ENCODE results near the gene DET1.
A peak's percentile ranks its signal among the peaks of the same experiment; 100 is the strongest.
"Not testable (repeated sequence)": the region's sequence is repeated elsewhere in the genome, so short reads cannot be mapped to it uniquely, and the experiment has no call there.

DET1 gene

DNA sequence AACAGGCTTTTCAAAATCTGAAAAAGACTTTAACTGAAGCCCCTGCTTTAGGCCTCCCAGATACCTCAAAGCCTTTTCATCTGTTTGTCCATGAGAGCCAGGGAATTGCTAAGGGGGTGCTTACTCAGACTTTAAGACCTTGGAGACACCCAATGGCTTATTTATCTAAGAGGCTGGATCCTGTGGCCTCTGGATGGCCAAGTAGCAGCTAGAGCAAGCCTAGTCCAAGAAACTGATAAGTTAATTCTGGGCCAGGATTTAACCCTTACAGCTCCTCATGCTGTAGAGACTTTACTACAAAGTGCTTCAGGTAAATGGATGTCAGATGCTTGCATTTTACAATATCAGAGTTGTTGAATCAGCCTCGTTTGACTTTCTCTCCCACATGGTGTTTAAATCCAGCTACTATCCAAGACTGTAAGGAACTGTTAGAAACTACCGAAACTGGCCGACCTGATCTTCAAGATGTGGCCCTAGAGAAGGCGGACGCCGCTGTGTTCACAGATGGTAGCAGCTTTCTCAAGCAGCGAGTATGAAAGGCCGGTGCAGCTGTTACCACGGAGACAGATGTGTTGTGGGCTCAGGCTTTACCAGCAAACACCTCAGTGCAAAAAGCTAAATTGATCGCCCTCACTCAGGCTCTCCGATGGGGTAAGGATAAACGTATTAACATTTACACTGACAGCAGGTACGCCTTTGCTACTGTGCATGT, 3.3 kb downstream of the DET1 start:
- DNase-seq = peak in 1 of 2 experiments; percentile 14
- no peak for TF ChIP-seq POLR2A (IDR thresholded peaks at IDR 0.05; ENCODE audit: low read length)
- no peak for TF ChIP-seq GATA1 (IDR thresholded peaks at IDR 0.05; ENCODE audit: low read depth, low read length)

DNA sequence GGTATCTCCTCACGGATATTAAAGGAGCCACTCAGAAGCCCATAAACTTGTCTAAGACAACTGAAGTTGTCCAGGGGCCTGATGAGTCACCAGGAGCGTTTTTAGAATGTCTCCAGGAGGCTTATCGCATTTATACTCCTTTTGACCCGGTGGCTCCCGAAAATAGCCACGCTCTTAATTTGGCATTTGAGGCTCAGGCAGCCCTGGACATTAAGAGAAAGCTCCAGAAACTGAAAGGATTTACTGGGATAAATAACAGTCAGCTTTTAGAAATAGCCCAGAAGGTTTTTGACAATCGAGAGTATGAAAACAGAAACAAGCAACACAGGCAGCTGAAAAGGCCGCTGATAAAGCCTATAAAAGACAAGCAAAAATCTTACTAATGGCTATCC, 4.1 kb downstream of the DET1 start:
- TF ChIP-seq GATA1 (IDR thresholded peaks at IDR 0.05; ENCODE audit: low read depth, low read length) = no peak
- no peak for TF ChIP-seq POLR2A (IDR thresholded peaks at IDR 0.05; ENCODE audit: low read length)

DNA sequence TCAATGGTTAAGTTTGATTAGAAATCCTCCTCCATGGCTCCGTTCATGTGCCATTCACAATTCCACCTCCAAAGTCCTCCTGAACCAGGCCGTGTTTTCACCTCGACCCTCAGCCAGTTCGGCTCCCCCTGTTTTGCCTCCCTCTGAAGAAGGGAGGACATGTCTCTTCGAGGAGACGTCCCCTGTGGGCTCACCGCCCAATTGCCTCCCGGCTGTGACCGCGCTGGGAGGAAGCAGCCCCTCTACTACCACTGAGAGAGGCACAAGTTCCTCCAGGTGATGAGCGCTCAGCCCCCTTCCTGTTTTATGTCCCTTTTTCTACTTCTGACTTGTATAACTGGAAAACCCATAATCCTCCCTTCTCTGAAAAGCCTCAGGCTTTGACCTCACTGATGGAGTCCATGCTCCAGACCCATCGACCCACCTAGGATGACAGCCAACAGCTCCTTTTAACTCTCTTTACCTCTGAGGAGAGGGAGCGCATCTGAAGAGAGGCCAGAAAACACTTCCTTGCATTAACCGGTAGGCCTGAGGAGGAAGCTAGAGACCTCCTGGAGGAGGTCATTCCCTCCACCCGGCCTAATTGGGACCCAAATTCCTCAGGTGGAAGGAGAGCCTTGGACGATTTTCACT, 4.7 kb downstream of the DET1 start:
- TF ChIP-seq GATA1 (IDR thresholded peaks at IDR 0.05; ENCODE audit: low read depth, low read length) (no peak), POLR2A (IDR thresholded peaks at IDR 0.05; ENCODE audit: low read length) (no peak)
- no peak for DNase-seq

More for the DNA sequence above, 4.1 kb downstream of the DET1 start:
- no peak for DNase-seq

DNA sequence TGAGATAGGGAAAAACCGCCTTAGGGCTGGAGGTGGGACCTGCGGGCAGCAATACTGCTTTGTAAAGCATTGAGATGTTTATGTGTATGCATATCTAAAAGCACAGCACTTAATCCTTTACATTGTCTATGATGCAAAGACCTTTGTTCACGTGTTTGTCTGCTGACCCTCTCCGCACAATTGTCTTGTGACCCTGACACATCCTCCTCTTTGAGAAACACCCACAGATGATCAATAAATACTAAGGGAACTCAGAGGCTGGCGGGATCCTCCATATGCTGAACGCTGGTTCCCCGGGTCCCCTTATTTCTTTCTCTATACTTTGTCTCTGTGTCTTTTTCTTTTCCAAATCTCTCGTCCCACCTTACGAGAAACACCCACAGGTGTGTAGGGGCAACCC, 5.4 kb downstream of the DET1 start:
- DNase-seq = not testable (repeated sequence)

DNA sequence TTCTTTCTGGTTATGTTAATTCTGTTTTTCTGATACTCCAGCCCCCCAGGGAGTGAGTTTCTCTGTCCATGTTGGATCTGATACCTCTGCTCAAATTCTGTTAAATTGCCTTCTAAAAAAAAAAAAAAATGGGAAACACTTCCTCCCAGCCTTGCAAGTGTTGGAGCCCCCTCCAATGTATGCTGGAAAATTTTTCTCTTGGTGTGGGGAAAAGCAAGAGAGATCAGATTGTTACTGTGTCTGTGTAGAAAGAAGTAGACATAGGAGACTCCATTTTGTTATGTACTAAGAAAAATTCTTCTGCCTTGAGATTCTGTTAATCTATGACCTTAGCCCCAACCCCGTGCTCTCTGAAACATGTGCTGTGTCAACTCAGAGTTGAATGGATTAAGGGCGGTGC, 6.1 kb downstream of the DET1 start:
- not testable (repeated sequence) for DNase-seq

DNA sequence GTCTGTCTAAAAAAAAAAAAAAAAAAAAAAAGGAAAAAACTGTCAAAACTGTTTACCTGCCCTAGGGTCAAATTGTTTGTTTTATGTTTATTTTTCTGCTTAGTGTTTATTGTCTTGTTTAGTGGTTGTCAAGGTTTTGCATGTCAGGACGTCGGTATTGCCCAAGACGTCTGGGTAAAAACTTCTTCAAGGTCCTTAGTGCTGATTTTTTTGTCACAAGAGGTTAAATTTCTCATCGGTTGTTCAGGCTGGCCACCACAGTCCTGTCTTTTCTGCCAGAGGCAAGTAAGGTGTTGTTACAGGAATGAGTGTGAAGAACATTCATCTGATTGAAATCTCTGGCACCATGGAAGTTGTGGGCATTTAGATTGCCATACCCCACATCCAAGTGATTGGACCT, 7.0 kb downstream of the DET1 start:
- no peak for DNase-seq
- TF ChIP-seq GATA1 (IDR thresholded peaks at IDR 0.05; ENCODE audit: low read depth, low read length) (no peak), POLR2A (IDR thresholded peaks at IDR 0.05; ENCODE audit: low read length) (no peak)

DNA sequence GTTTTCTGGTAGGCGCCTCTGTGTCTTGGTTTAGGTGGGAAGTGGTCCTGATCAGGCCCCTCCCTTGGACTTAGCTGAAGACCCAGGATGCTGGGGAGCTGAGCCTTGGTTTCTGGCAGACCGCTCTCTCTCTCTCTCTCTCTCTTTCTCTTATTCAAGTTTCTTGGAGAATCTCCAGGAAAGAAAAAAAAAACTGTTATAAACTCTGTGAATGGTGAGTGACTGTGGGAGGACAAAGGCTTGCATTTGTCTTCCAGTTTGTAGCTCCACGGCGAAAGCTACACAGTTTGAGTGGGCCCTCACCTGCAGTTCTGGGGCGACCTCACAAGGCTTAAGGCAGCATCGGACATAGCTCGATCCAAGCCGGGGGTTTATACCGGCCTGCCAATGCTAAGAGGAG, 7.5 kb downstream of the DET1 start:
- DNase-seq = no peak
- TF ChIP-seq GATA1 (IDR thresholded peaks at IDR 0.05; ENCODE audit: low read depth, low read length) (no peak), POLR2A (IDR thresholded peaks at IDR 0.05; ENCODE audit: low read length) (no peak)

DNA sequence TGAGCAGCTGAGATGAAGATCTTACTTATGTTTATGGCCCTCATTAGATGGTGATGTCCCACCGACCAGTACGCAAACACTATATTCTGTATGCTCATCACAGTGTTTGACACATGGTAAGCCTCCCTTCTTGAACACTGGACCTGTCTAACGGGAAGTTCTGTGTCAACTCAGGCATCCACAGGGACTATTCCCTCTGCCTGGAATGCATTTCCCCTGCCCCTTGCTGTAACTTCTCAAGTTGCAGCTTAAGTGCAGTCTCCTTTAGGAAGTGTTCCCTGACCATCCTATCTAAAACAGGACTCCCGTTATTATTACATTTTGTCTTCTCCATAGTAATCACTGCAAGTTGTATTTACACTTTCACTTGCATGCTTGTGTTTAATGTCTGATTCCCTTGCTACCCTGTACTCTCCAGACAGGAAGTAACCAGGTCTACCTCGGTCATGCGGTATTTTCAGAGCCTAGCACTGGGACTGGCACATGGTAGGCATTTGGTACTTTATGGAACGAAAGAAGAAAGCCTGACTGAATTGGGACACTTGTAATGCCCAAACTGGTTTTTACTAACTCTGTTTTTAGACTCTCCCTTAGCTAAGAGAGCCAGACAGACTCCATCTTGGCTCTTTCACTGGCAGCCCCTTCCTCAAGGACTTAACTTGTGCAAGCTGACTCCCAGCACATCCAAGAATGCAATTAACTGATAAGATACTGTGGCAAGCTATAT, 8.7 kb downstream of the DET1 start:
- DNase-seq = no peak
- no peak for TF ChIP-seq GATA1 (IDR thresholded peaks at IDR 0.05; ENCODE audit: low read depth, low read length)
- TF ChIP-seq POLR2A (IDR thresholded peaks at IDR 0.05; ENCODE audit: low read length) = no peak

DNA sequence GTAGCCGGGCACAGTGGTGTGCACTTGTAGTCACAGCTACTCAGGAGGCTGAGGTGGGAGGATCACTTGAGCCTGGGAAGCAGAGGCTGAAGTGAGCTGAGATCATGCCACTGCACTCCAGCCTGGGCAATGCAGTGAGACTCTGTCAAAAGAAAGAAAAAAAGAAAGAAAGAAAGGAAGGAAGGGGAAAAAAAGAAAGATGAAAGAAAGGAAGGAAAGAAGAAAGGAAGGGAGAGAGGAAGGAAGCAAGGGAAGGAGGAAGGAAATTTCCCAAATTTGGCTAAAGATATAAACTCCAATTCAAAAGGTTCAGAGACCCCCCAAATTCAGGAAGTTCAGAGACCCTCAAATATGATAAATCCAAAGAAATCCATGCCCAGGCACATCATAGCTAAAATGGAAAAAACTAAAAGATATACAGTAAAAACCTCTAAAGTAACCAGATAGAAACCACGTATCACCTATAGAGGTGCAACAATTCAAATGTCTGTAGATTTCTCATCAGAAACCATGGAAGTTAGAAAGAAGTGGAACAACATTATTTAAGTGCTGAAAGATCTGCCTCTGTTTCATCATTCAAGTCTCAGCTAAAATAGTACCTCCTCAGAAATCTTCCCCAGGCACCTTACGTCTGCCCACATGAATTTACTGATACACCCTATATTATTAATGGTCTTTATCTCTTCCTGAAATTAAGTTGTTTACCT, 10.7 kb downstream of the DET1 start:
- DNase-seq = peak in 1 of 2 experiments; percentile 9
- TF ChIP-seq POLR2A (IDR thresholded peaks at IDR 0.05; ENCODE audit: low read length) (no peak), GATA1 (IDR thresholded peaks at IDR 0.05; ENCODE audit: low read depth, low read length) (no peak)

DNA sequence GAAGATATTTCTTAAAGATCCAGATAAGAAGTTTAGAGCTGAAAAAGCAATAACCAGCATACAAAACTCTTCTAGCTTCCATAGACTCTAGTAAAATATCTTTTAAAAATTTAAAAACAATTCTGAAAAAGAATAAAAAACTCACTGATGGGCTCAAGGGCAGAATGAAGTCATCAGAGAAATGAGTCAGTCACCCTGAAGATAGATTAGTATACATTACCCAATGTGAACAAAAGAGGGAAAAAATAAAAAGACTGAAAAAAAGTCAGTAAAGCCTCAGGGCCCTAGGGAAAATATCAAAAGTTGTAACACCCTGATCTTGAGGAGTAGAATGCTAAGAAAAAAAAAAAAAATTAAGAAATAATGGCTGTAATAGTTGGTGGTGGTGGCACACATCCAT, 11.4 kb downstream of the DET1 start:
- no peak for DNase-seq
- no peak for TF ChIP-seq POLR2A (IDR thresholded peaks at IDR 0.05; ENCODE audit: low read length)
- TF ChIP-seq GATA1 (IDR thresholded peaks at IDR 0.05; ENCODE audit: low read depth, low read length) = no peak

DNA sequence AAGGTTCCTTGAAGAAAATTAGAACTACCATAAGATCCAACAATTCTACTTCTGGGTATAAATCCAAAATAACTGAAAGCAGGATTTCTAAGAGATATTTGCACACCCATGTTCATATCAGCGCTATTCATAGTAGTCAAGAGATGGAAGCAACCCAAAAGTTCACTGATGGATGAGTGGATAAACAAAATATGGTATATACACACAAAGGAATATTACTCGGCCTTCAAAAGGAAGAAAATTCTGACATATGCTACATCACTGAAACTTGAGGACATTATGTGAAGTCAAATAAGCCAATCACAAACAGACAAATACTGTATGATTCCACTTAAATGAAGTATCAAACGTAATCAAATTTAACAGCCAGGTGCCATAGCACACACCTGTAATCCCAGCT, 13.1 kb downstream of the DET1 start:
- DNase-seq = no peak
- no peak for TF ChIP-seq GATA1 (IDR thresholded peaks at IDR 0.05; ENCODE audit: low read depth, low read length)
- no peak for TF ChIP-seq POLR2A (IDR thresholded peaks at IDR 0.05; ENCODE audit: low read length)

DNA sequence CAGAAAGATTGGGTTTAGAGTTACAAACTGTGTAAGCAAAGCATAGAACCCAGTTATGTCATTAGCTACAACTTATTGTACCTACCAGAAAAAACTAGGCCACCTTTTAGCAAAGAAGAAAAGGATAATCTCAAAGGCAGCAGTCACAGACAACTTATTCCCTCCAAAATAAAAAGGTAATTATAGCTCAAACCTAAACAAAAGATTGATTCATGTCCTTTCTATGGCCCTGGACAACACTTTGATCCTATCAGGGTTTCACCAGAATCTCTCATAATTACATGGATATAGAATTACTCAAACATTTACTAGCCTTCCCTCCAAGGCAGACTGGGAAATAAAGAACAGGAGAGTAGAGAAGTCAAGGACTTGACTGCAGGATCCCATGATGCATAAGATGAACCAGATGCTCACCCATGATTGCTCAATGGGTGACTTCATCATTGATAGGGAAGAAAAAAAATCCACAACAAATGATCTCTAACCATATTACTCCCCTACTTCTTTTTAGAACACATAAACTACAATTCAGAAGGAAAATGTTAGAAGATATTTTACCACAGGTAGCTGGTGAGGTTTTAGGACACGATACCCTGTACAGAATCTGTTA, 17.4 kb downstream of the DET1 start:
- TF ChIP-seq GATA1 (IDR thresholded peaks at IDR 0.05; ENCODE audit: low read depth, low read length) (no peak), POLR2A (IDR thresholded peaks at IDR 0.05; ENCODE audit: low read length) (no peak)
- peak in 1 of 2 experiments; percentile 5 for DNase-seq

DNA sequence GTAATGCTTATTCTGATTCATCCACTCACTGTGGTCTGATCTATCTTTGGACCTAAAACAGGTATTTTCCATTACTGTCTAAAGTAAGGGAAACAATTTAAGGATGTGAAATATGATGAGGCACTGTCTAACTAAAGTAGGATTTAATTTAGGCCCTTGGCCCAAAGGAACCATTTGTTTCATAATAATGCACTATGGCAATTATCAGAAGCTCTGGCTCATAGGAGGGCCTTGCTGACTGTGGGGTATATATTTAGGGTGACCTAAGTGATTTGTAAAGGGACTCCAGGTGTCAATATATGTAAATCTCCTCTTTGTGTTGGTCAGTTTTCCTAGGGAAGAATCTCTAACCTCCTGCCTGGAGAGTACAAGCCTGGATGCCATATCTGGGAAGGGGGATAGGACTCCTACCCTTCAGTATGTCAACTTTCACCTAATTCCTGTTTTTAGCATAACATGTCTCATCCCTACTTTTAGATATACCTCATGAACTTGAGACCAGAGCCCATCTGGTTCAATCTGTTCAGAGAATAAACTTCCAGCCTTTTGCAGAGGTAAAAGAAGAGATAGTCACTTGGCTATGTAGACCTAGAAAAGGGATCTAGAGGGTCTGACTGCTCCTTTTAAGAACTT, 20.1 kb downstream of the DET1 start:
- TF ChIP-seq POLR2A (IDR thresholded peaks at IDR 0.05; ENCODE audit: low read length) (no peak), GATA1 (IDR thresholded peaks at IDR 0.05; ENCODE audit: low read depth, low read length) (no peak)
- DNase-seq = no peak
